Measurements from ENCODE around the gene KLKB1. TPM values are rescaled to one million over a fixed set of nuclear protein-coding genes. Genes with fewer than 3 reads are reported as not detected.

Gene KLKB1
- 0.46 and 0.64 TPM in 2 replicates for total RNA-seq

DNA sequence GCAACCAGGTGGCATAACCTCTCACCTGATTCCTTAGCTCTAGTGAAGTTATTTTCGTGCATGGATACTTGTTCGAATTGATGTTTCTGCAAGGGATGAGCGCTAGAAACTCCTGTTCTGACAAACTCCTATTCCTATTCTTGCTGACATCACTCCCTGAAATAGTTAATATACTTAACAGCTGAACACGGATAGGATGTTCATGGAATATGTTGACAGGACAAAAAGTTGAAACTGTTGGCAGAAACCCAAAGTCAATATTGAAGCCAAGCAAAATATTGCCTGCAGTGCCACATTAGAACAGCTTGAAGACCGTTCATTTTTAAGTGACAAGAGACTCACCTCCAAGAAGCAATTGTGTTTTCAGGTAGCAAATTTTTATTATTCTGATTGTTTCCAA lies at the start of gene KLKB1:
Gene KLKB1, plus strand, starts transcription at position 287 of the 400 bp plus-strand sequence. CDS start 689 bp downstream, outside the sequence.
- intact Hi-C loops (cut with micrococcal nuclease): no loop called here

DNA sequence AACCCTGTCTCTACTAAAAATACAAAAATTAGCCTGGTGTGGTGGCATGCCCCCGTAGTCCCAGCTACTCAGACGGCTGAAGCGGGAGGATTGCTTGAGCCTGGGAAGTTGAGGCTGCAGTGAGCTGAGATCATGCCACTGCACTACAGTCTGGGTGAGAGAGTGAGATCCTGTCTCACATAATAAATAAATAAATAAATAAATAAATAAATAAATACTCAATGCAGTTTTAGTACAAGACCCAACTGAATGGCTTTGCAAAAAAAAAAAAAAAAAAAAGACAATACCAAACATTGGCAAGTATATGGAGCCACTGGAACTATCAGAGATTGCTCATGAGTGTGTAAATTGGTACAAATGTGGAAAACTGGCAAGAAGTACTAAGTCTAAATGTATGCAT lies 39.2 kb upstream of the KLKB1 start:
- intact Hi-C loops (cut with micrococcal nuclease): no loop called here

- intact Hi-C loops (cut with micrococcal nuclease): loop anchor here (1.0 to 10.0 kb wide), 10 partner anchors 28 to 1957 kb away; partner anchors contain the start of genes ACSL1, CCDC110, LRP2BP and TLR3
Observed at GRCh38 chr4:186189656-186190055, 37.7 kb upstream of the KLKB1 start.

- intact Hi-C loops (cut with micrococcal nuclease): loop anchor here (1.0 to 10.0 kb wide), 11 partner anchors 29 to 1958 kb away; partner anchors contain the start of genes ACSL1, CCDC110, LRP2BP and TLR3
Observed at GRCh38 chr4:186190581-186191199, 36.6 kb upstream of the KLKB1 start.

GRCh38 chr4:186191200-186192065 lies 35.9 kb upstream of the KLKB1 start, which contains the start of gene CYP4V2:
Gene CYP4V2, plus strand, starts transcription at chr4:186191567. Its CDS starts 257 bp downstream, at chr4:186191824.
- intact Hi-C loops (cut with micrococcal nuclease): loop anchor here (1.0 to 10.0 kb wide), 9 partner anchors 10 to 1959 kb away; partner anchors contain the start of genes ACSL1, CCDC110, LRP2BP and UFSP2

DNA sequence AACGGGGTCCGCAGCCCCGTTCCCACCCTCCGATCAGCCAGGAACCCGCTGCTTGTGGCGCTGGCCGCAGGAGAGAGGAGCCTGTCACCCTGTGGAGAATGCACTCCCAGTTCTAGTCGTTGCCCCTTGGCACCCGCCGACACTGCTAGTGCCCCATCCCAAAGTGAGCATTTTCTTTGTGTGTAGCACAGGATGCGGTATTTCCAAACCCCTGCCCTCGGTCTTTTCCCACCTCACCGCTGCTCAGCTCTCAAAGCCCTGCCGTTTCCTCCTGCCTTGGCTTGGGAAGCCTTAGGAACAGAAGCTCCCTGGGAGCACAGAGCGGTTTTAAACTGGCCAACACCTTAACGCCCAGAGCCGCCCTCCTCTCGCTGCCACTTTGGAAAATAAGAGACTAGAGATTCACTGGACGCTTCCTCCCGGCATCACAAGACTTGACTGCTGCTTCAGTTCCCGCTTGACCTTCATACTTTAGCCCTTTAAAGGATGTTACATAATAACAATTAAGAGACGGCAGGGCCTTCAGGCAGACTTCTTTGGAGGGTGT lies 35.2 kb upstream of the KLKB1 start:
- intact Hi-C loops (cut with micrococcal nuclease): loop anchor here (1.0 to 10.0 kb wide), 4 partner anchors 9 to 1960 kb away; partner anchors contain the start of gene ACSL1

DNA sequence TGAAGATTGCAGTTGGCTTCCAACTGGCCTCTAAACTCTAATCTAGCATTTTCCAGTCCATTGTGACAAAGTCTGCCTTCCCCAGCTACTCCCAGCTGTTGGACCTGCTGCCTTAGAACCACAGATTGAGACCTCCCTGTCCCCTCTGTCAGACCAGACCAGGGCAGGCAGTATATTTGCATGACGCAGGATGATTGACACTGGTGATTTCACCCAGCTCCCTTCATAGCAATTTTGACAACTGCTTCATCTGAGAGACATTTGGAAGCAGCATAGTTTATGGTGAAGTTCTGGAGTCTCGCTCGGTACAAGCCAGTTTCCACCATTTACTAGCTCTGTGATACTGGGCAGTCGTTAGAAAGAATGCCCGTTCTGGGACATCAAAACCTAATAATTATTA lies 33.5 kb upstream of the KLKB1 start:
- intact Hi-C loops (cut with micrococcal nuclease): loop anchor here (1.0 to 10.0 kb wide), 4 partner anchors 100 to 1962 kb away; partner anchors contain the start of gene ACSL1

- intact Hi-C loops (cut with micrococcal nuclease): loop anchor here (10.0 kb wide), 1 partner anchor 1231 kb away; no protein-coding TSS in a partner anchor
Observed at GRCh38 chr4:186196063-186196462, 31.2 kb upstream of the KLKB1 start.

GRCh38 chr4:186200516-186200915 lies 26.8 kb upstream of the KLKB1 start:
- intact Hi-C loops (cut with micrococcal nuclease): no loop called here

DNA sequence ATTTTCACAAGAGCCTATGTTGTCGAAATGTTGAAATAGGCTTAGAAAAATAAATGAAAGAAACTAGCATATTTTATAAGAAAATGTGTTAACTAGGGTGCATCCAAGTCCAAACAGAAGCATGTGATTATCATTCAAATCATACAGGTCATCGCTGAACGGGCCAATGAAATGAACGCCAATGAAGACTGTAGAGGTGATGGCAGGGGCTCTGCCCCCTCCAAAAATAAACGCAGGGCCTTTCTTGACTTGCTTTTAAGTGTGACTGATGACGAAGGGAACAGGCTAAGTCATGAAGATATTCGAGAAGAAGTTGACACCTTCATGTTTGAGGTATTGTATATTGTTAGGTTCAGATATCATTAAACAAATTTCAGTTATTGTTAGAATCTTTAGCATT lies 26.3 kb upstream of the KLKB1 start:
- intact Hi-C loops (cut with micrococcal nuclease): loop anchor here (1.0 kb wide), 1 partner anchor 9 kb away; no protein-coding TSS in a partner anchor

DNA sequence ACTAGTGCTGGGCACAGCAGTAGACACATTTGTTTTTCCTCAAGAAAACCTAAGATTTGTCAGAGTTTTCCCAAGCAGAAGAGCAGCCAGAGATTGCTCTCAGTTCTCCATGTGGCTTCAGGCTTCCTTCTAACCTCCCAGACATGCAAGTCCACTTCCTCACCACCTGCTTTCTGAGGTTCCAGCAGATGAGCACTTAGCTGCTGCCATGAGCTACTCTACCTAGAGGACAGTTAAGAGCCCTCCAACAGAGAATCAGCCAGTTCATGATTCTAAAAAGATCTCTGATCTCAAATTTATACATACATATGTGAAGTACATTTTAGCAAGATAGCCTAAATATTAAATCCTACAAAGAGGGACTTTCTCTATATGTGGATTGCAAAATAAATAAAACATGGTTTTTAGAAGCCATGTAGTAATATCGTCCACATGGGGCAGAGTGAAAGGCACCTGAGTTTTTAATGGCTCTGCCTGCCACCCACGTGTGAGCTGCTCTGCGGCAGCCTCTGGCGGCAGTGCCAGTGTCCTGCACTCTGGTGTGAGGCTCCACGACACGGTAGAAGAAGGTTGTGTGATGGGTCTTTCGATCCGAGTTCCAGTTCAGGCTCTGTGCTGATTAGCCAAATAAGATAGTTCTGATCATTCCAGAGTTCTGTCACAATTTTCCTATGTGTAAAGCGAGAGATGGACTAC lies 25.6 kb upstream of the KLKB1 start:
- intact Hi-C loops (cut with micrococcal nuclease): loop anchor here (1.0 kb wide), 1 partner anchor 9 kb away; no protein-coding TSS in a partner anchor

DNA sequence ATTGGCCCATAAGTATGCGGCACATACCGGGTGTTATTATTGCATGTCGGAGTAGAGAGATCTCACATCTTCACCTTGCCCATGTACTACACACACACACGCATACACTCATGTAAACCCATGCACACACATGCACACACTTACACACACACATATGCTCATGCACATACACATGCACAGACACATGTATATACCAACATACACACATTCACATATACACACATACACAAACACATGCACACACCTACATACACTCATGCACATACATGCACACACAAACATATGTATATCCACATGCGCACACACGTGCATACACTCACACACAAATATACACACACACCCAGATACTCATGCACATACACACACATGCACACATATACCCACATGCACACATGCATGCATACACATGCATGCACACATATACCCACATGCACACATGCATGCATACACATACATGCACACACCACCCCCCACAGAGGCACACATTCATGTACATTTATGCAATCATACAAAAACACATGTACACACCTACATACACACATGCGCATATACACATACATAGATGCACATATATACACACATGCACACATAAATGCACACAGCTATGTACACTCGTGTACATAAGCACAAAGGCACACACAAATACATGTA lies 24.7 kb upstream of the KLKB1 start:
- intact Hi-C loops (cut with micrococcal nuclease): no loop called here

DNA sequence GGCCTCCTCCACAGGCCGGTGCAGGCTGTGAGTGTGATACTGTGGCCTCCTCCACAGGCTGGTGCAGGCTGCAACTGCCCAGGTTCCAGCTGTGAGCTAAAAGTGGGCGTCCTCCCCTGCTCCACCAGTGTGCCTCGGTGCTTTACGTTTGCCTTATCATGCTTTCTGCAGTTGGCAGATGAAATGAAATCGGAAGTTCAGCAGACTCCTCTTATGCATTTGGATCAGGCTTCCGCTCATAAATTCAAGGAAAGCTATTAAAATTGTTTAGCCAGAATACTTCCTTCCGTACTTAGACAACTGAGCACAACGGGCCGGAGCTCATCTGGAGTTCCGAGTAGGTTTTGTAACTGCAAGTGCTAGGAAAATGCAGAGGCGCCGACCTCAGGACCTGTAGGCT lies 23.9 kb upstream of the KLKB1 start:
- intact Hi-C loops (cut with micrococcal nuclease): no loop called here

DNA sequence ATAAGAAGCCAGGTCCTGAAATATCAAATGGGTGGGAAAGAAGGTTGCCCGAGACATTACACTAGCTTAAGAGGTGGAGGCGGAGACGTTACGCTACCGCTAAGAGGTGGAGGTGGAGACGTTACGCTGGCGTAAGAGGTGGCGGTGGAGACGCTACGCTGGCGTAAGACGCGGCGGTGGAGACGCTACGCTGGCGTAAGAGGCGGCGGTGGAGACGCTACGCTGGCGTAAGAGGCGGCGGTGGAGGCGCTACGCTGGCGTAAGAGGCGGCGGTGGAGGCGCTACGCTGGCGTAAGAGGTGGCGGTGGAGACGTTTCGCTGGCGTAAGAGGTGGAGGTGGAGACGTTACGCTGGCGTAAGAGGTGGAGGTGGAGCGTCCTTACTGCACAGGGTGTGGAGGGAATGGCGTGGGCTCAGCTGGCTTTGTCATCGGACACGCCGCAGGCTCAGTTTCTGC lies 23.2 kb upstream of the KLKB1 start:
- intact Hi-C loops (cut with micrococcal nuclease): no loop called here

- intact Hi-C loops (cut with micrococcal nuclease): no loop called here
Observed at GRCh38 chr4:186204686-186205085, 22.6 kb upstream of the KLKB1 start.

DNA sequence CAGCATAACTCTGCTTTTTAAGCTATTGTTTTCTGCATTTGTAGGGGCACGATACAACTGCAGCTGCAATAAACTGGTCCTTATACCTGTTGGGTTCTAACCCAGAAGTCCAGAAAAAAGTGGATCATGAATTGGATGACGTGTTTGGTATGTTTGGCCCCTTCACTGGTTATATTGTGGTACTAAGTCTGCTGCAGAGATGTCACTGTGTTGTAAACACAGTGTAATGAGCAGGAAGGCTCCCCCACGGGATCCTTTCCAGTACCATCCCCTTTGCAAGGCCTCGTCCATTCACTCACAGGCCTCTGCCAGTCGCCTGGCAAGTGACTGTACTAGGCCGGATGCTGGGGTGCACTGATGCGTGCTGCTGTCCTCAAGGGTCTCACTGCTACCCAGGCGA lies 22.2 kb upstream of the KLKB1 start:
- intact Hi-C loops (cut with micrococcal nuclease): no loop called here

- intact Hi-C loops (cut with micrococcal nuclease): no loop called here
Observed at GRCh38 chr4:186216465-186217024, 10.8 kb upstream of the KLKB1 start.

DNA sequence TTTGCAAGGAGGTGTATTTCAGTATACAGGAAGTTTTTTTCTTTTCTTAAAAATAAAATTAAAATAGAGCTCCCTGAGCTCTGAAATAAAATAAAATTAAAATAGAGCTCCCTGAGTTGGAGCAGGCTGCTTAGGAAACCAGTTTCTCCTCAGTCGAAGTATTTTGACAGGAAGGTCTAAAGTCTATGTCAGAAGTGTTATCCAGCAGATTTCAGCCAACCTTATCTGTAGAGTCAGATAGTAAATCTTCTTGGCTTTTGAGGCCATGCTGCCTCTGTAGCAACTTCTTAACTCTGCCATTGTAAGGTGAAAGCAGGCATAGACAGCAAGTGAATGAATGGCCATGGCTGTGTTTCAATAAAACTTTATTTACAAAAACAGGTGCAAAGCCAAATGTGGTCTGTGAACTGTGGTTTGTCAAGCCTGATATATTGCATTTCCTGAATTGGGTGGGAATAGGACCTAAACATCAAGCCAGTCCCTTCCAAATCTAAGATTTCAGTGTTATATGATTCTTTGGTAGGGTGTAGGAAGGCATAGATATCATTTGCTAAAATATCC lies 9.5 kb upstream of the KLKB1 start:
- intact Hi-C loops (cut with micrococcal nuclease): no loop called here

- intact Hi-C loops (cut with micrococcal nuclease): no loop called here
Observed at GRCh38 chr4:186221624-186222023, 5.7 kb upstream of the KLKB1 start.

- intact Hi-C loops (cut with micrococcal nuclease): no loop called here
Observed at GRCh38 chr4:186225848-186226247, 1.5 kb upstream of the KLKB1 start.
